ENCODE data around the gene IGF2BP2. TPM values are rescaled to one million over a fixed set of nuclear protein-coding genes. Genes with fewer than 3 reads are reported as not detected.

IGF2BP2 gene
- total and polyA plus RNA-seq, 7 donors, result 1.1 to 5.6 (median 2.3) TPM

DNA sequence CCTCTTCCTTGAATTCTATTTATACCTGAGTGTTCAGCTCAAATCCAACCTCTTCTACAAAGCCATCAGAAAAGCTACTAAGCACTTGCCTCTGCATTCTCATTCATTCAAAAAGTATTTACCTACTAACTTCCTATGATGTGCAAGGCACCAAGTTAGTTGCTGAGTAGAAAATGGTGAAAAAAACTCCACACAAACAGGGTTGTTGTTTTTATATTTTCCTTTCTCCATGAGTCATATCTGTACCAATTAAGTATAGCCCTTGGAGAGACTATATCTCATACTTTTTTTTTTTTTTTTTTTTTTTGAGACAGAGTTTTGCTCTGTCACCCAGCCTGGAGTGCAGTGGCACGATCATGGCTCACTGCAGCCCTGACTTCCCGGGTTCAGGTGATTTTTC is 67.7 kb downstream of the IGF2BP2 start:
- no peak for ATAC-seq
- Histone ChIP-seq H3K4me3 (no peak overlapping the region), H3K4me1 (peaks cover 23% of the 10 kb centered on the region), H3K9me3 (peaks cover 5% of the 10 kb centered on the region), H3K27ac (no peak overlapping the region), H3K36me3 (ENCODE audit: insufficient read depth in 1 of 2, low read depth in 1 of 2) (no peaks in the 10 kb centered on the region), H3K27me3 (ENCODE audit: insufficient read depth in 3 of 3, low read length in 2 of 3) (no peaks in the 10 kb centered on the region)
- TF ChIP-seq, protein P1, sequence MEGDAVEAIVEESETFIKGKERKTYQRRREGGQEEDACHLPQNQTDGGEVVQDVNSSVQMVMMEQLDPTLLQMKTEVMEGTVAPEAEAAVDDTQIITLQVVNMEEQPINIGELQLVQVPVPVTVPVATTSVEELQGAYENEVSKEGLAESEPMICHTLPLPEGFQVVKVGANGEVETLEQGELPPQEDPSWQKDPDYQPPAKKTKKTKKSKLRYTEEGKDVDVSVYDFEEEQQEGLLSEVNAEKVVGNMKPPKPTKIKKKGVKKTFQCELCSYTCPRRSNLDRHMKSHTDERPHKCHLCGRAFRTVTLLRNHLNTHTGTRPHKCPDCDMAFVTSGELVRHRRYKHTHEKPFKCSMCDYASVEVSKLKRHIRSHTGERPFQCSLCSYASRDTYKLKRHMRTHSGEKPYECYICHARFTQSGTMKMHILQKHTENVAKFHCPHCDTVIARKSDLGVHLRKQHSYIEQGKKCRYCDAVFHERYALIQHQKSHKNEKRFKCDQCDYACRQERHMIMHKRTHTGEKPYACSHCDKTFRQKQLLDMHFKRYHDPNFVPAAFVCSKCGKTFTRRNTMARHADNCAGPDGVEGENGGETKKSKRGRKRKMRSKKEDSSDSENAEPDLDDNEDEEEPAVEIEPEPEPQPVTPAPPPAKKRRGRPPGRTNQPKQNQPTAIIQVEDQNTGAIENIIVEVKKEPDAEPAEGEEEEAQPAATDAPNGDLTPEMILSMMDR (IDR thresholded peaks at IDR 0.05), result no peak
- DNase-seq, result no peak
- intact Hi-C loops (cut with DNase I), result no loop called here
- 81 to 91% (median 90%) methylated on average over 2 of the region's 2 CpGs for WGBS, 3 donors

GRCh38 chr3:185756477-185756876 is 68.4 kb downstream of the IGF2BP2 start:
- no peak overlapping the region for H3K27ac ChIP-seq
- ATAC-seq, result no peak
- H3K36me3 ChIP-seq (ENCODE audit: insufficient read depth in 1 of 2, low read depth in 1 of 2), result no peaks in the 10 kb centered on the region
- H3K9me3 ChIP-seq, result peaks cover 5% of the 10 kb centered on the region
- 85 to 92% (median 89%) methylated on average over 4 of the region's 4 CpGs for WGBS, 3 donors
- TF ChIP-seq, protein P1 (IDR thresholded peaks at IDR 0.05), result no peak
- H3K4me3 ChIP-seq, result no peak overlapping the region
- peaks cover 23% of the 10 kb centered on the region for H3K4me1 ChIP-seq
- H3K27me3 ChIP-seq (ENCODE audit: insufficient read depth in 3 of 3, low read length in 2 of 3), result no peaks in the 10 kb centered on the region
- intact Hi-C loops (cut with DNase I), result no loop called here
- no peak for DNase-seq

DNA sequence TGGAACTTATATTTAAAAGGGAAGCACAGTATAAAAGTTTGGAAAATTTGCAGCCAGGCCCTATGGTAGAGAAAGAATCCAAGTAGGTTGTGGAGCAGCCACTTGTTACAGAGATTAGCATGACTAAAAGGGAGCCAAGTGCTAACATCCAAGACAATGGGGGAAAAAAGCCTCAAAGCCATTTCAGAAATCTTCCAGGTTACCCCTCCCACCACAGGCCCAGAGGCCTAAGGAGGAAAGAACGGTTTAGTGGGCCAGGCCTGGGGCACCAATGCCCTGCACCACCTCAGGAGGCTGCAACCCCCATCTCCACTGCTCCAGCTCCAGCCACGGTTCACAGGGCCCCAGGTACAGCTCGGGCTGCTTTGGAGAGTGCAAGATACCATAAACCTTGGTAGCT is 69.9 kb downstream of the IGF2BP2 start:
- Histone ChIP-seq H3K4me1 (peaks cover 13% of the 10 kb centered on the region), H3K36me3 (ENCODE audit: insufficient read depth in 1 of 2, low read depth in 1 of 2) (no peaks in the 10 kb centered on the region), H3K4me3 (no peak overlapping the region), H3K27ac (no peak overlapping the region), H3K27me3 (ENCODE audit: insufficient read depth in 3 of 3, low read length in 2 of 3) (no peaks in the 10 kb centered on the region), H3K9me3 (peaks cover 5% of the 10 kb centered on the region)
- DNase-seq, result no peak
- 70 to 91% (median 87%) methylated on average over 3 of the region's 3 CpGs for WGBS, 3 donors
- ATAC-seq, result no peak
- intact Hi-C loops (cut with DNase I), result no loop called here
- TF ChIP-seq, protein P1 (IDR thresholded peaks at IDR 0.05), result no peak

DNA sequence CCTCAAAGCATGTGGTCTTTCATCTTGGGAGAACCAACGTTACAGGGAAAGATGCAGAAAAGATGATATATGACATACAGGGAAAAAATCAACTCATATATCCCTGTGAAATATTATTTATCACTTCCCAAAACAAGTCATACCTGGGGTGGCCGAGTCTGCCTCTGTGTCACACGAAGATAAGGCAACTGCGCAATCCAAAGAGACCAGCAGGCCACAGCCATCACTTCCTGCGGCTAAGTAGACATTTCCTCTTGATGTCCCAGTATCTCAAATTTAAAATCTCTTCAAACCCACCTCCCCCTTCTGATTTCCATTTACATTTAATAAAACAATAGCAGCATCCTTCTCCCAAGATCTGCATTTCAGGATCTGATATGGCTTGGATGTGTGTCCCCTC is 71.5 kb downstream of the IGF2BP2 start:
- WGBS, 3 donors, result 83 to 89% (median 86%) methylated on average over 5 of the region's 5 CpGs
- TF ChIP-seq, protein P1 (IDR thresholded peaks at IDR 0.05), result no peak
- Histone ChIP-seq H3K9me3 (peaks cover 5% of the 10 kb centered on the region), H3K36me3 (ENCODE audit: insufficient read depth in 1 of 2, low read depth in 1 of 2) (no peaks in the 10 kb centered on the region), H3K27ac (no peak overlapping the region), H3K4me1 (peaks cover 7% of the 10 kb centered on the region), H3K4me3 (no peak overlapping the region), H3K27me3 (ENCODE audit: insufficient read depth in 3 of 3, low read length in 2 of 3) (no peaks in the 10 kb centered on the region)
- intact Hi-C loops (cut with DNase I), result no loop called here
- DNase-seq (no peak), ATAC-seq (no peak)

DNA sequence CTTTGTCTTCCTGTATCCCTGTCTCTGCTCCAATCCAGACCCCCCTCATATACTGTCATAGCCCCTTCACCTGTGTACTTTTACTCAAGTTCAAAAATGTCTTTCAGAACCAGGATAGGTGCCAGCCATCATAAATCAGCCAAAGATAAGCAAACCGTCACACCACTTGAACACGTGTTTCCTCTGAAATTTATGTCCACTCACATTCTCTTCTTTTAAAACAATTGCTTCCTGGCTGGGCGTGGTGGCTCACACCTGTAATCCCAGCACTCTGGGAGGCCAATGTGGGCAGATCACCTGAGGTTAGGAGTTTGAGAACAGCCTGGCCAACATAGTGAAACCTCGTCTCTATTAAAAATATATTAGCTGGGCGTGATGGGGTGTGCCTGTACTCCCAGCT is 74.1 kb downstream of the IGF2BP2 start:
- 70 to 83% (median 77%) methylated on average over 5 of the region's 5 CpGs for WGBS, 3 donors

More for the DNA sequence above, 74.1 kb downstream of the IGF2BP2 start:
- Histone ChIP-seq H3K36me3 (ENCODE audit: insufficient read depth in 1 of 2, low read depth in 1 of 2) (no peaks in the 10 kb centered on the region), H3K27ac (no peak overlapping the region), H3K4me3 (no peak overlapping the region), H3K4me1 (no peaks in the 10 kb centered on the region), H3K9me3 (peaks cover 5% of the 10 kb centered on the region), H3K27me3 (ENCODE audit: insufficient read depth in 3 of 3, low read length in 2 of 3) (no peaks in the 10 kb centered on the region)
- ATAC-seq, result no peak
- TF ChIP-seq, protein P1 (IDR thresholded peaks at IDR 0.05), result no peak
- no peak for DNase-seq
- intact Hi-C loops (cut with DNase I), result no loop called here
